HEK293 (cell line): ENCODE measurements around the gene NAT16.
"Not testable (repeated sequence)": the region's sequence is repeated elsewhere in the genome, so short reads cannot be mapped to it uniquely, and the experiment has no call there.

Experiments used
- CTCF ChIA-PET: fragments of 350-600 bp; formaldehyde crosslinking; extraction: SDS; loops from one replicate; lab custom pipeline; 2021; ENCODE audit warnings: antibody characterized with exemption; lab: Yijun Ruan, JAX
- POLR2A ChIA-PET: fragments of 300-600 bp; formaldehyde crosslinking; extraction: SDS; loops from one replicate; lab custom pipeline; 2020; ENCODE audit warnings: antibody characterized with exemption, inconsistent platforms; lab: Yijun Ruan, JAX
- H3K27ac ChIP-seq: fragments of 200-500 bp; sonication (Bioruptor generic); 2 replicates; pipeline ENCODE4 v1.5.1; 2014; ENCODE audit warnings: low read depth, low read length, control low read depth, inconsistent platforms; ENCODE audit errors: extremely low read depth
- H3K36me3 ChIP-seq, 2 experiments: fragments of 200-500 bp in 1 of 2; sonication (Bioruptor generic) in 1 of 2; 1 replicate in 1 of 2; 2 replicates in 1 of 2; pipeline ENCODE4 v1.5.1; 2014 to 2017; ENCODE audit warnings: inconsistent platforms in 2 of 2, low read length in 2 of 2; ENCODE audit not compliant: control insufficient read depth in 2 of 2, insufficient read depth in 1 of 2
- H3K4me1 ChIP-seq: fragments of 200-500 bp; sonication (Bioruptor generic); 2 replicates; pipeline ENCODE4 v1.5.1; 2014; ENCODE audit warnings: mild to moderate bottlenecking, low read length, inconsistent platforms; ENCODE audit not compliant: control insufficient read depth, insufficient read depth
- H3K4me3 ChIP-seq: 2 replicates; pipeline ENCODE4 v1.5.1; 2011; ENCODE audit warnings: low read depth, mild to moderate bottlenecking, control low read depth, low read length, moderate library complexity
- H3K9me3 ChIP-seq: fragments of 200-500 bp; sonication (Bioruptor generic); 2 replicates; pipeline ENCODE4 v1.5.1; 2014; ENCODE audit warnings: low read depth, low read length, inconsistent platforms; ENCODE audit not compliant: control insufficient read depth, insufficient read depth
- EGR2 ChIP-seq: fragments of 450-650 bp; formaldehyde crosslinking; IDR thresholded peaks from 2 replicates; pipeline ENCODE4 v1.5.1; 2016; ENCODE audit warnings: low read depth, missing biosample characterization, missing genetic modification characterization
- KLF1 ChIP-seq: fragments of 450-650 bp; formaldehyde crosslinking; IDR thresholded peaks from 2 replicates; pipeline ENCODE4 v1.5.1; 2016; ENCODE audit warnings: missing biosample characterization, missing genetic modification characterization
- MEIS1 ChIP-seq: sonication (generic); formaldehyde crosslinking; IDR thresholded peaks from 2 replicates; pipeline ENCODE4 v1.8.1; 2022; ENCODE audit warnings: missing genetic modification reagents, mild to moderate bottlenecking, borderline replicate concordance
- PRDM1 ChIP-seq: fragments of 450-650 bp; formaldehyde crosslinking; IDR thresholded peaks from 2 replicates; pipeline ENCODE4; 2016; ENCODE audit warnings: missing biosample characterization, missing genetic modification characterization
- ZFHX2 ChIP-seq: fragments of 450-650 bp; formaldehyde crosslinking; conservative IDR thresholded peaks from 2 replicates; pipeline ENCODE4 v1.5.1; 2016; ENCODE audit warnings: missing biosample characterization, missing genetic modification characterization
- ZNF114 ChIP-seq: fragments of 450-650 bp; formaldehyde crosslinking; IDR thresholded peaks from 2 replicates; pipeline ENCODE4 v1.5.0; 2017; ENCODE audit warnings: missing biosample characterization, missing genetic modification characterization
- ZNF23 ChIP-seq: fragments of 450-650 bp; formaldehyde crosslinking; IDR thresholded peaks from 2 replicates; pipeline ENCODE4 v1.5.1; 2016; ENCODE audit warnings: missing biosample characterization, missing genetic modification characterization, borderline replicate concordance
- ZNF311 ChIP-seq: fragments of 450-650 bp; formaldehyde crosslinking; IDR thresholded peaks from 2 replicates; pipeline ENCODE4 v1.5.1; 2017; ENCODE audit warnings: missing biosample characterization, missing genetic modification characterization, borderline replicate concordance
- ZNF362 ChIP-seq: fragments of 450-650 bp; formaldehyde crosslinking; IDR thresholded peaks from 2 replicates; pipeline ENCODE4 v1.5.1; 2016; ENCODE audit warnings: missing biosample characterization, missing genetic modification characterization
- ZNF530 ChIP-seq: fragments of 450-650 bp; formaldehyde crosslinking; IDR thresholded peaks from 2 replicates; pipeline ENCODE4 v1.5.1; 2016; ENCODE audit warnings: low read depth, missing biosample characterization, missing genetic modification characterization
- TF ChIP-seq, protein P1 (sequence below): fragments of 450-650 bp; formaldehyde crosslinking; IDR thresholded peaks from 2 replicates; pipeline ENCODE4 v1.5.1; 2016; ENCODE audit warnings: missing biosample characterization, missing genetic modification characterization

Gene NAT16

GRCh38 chr7:101201695-101202602 lies 21.9 kb upstream of the NAT16 start:
- CTCF ChIA-PET = interaction anchor here (3.2 kb wide), 1 partner anchor 9 kb away, joined by 17 read pairs; no protein-coding TSS in a partner anchor
- Histone ChIP-seq H3K4me3 (no peak overlapping the region), H3K4me1 (no peaks in the 10 kb centered on the region), H3K27ac (no peak overlapping the region), H3K36me3 (no peaks in the 10 kb centered on the region), H3K9me3 (no peaks in the 10 kb centered on the region)
- TF ChIP-seq, protein P1, sequence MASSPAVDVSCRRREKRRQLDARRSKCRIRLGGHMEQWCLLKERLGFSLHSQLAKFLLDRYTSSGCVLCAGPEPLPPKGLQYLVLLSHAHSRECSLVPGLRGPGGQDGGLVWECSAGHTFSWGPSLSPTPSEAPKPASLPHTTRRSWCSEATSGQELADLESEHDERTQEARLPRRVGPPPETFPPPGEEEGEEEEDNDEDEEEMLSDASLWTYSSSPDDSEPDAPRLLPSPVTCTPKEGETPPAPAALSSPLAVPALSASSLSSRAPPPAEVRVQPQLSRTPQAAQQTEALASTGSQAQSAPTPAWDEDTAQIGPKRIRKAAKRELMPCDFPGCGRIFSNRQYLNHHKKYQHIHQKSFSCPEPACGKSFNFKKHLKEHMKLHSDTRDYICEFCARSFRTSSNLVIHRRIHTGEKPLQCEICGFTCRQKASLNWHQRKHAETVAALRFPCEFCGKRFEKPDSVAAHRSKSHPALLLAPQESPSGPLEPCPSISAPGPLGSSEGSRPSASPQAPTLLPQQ (tag by site-specific recombination) = no peak
- TF ChIP-seq ZNF530 (tag by site-specific recombination) (no peak), ZNF311 (tag by site-specific recombination) (no peak)
- POLR2A ChIA-PET = interaction anchor here (0.6 to 1.5 kb wide), 2 partner anchors 16 to 120 kb away, joined by 3 to 6 read pairs; partner anchors contain the start of genes IFT22, PLOD3 and ZNHIT1

- Histone ChIP-seq H3K4me3 (no peak within 1 kb of the TSS), H3K9me3 (no peaks in the 10 kb centered on the region), H3K27ac (no peak within 1 kb of the TSS), H3K4me1 (no peaks in the 10 kb centered on the region), H3K36me3 (no peaks in the 10 kb centered on the region)
- ChIA-PET CTCF (interaction anchor here (0.9 to 1.2 kb wide), 3 partner anchors 11 to 73 kb away, joined by 3 to 4 read pairs (median 3); no protein-coding TSS in a partner anchor), POLR2A (no interaction called here)
- TF ChIP-seq ZNF23 (tag by site-specific recombination) = no peak
- TF ChIP-seq ZFHX2 (tag by site-specific recombination) = peak; percentile 67
- TF ChIP-seq ZNF114 (tag by site-specific recombination) = no peak
- TF ChIP-seq KLF1 (tag by site-specific recombination) = peak; percentile 63; the same call in 1 of the 2 replicates
- peak; percentile 66 for TF ChIP-seq EGR2 (tag by site-specific recombination)
- 0 out of 2 replicates have a peak, but pooled peaks have one; percentile 52 for TF ChIP-seq ZNF362 (tag by site-specific recombination)
These were observed 20.9 kb upstream of the NAT16 start, which contains the start of gene MOGAT3 for GRCh38 chr7:101200862-101201599. Gene MOGAT3, minus strand, starts transcription at chr7:101201036. Its CDS starts 182 bp downstream, at chr7:101200854.

GRCh38 chr7:101200504-101200861 lies 20.4 kb upstream of the NAT16 start:
- no peaks in the 10 kb centered on the region for H3K9me3 ChIP-seq
- ChIA-PET POLR2A (no interaction called here), CTCF (interaction anchor here (0.6 to 1.2 kb wide), 6 partner anchors 10 to 109 kb away, joined by 3 to 4 read pairs (median 3); partner anchors contain the start of genes PLOD3 and ZNHIT1)
- H3K4me1 ChIP-seq = no peaks in the 10 kb centered on the region
- TF ChIP-seq MEIS1 = no peak
- peak; percentile 50; the same call in 1 of the 2 replicates for TF ChIP-seq PRDM1 (tag by site-specific recombination)
- no peaks in the 10 kb centered on the region for H3K36me3 ChIP-seq
- no peak overlapping the region for H3K27ac ChIP-seq
- no peak overlapping the region for H3K4me3 ChIP-seq

DNA sequence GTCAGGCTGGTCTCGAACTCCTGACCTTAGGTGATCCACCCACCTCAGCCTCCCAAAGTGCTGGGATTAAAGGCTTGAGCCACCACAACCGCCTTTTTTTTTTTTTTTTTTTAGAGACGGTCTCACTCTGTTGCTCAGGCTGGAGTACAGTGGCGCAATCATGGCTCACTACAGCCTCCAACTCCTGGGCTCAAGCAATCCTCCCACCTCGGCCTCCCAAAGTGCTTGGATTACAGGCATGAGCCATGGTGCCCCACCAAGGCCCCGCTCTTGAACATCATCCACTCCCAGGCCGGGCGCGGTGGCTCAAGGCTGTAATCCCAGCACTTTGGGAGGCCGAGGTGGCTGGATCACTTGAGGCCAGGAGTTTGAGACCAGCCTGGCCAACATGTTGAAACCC lies 19.4 kb upstream of the NAT16 start:
- H3K4me3 ChIP-seq, H3K27ac ChIP-seq, H3K4me1 ChIP-seq, H3K36me3 ChIP-seq, POLR2A ChIA-PET, H3K9me3 ChIP-seq: not testable (repeated sequence)
- CTCF ChIA-PET = interaction anchor here (0.5 to 1.1 kb wide), 6 partner anchors 10 to 798 kb away, joined by 3 to 4 read pairs (median 3); partner anchors contain the start of genes PLOD3 and ZNHIT1
